Trophoblast cell (in vitro differentiated cells and primary cell): ENCODE results near the gene CADM2. TPM values are rescaled to one million over a fixed set of nuclear protein-coding genes. Genes with fewer than 3 reads are reported as not detected.
"Not testable (repeated sequence)": the region's sequence is repeated elsewhere in the genome, so short reads cannot be mapped to it uniquely, and the experiment has no call there.

Source experiments
- DNase-seq, 2 donors: peaks; one replicate each; pipeline ENCODE4 v3.0.0-alpha.2; 2016
- H2AFZ ChIP-seq: 2 replicates; pipeline ENCODE4 v1.6.1; 2013; ENCODE audit warnings: low read length, moderate library complexity, mild to moderate bottlenecking; ENCODE audit not compliant: insufficient read depth, poor library complexity
- H2AK5ac ChIP-seq: 2 replicates; pipeline ENCODE4 v1.6.1; 2013; ENCODE audit warnings: mild to moderate bottlenecking, low read length
- H2BK120ac ChIP-seq: 2 replicates; pipeline ENCODE4 v1.6.1; 2013; ENCODE audit warnings: low read length, mild to moderate bottlenecking, moderate library complexity; ENCODE audit not compliant: insufficient read depth, poor library complexity
- H2BK12ac ChIP-seq: 2 replicates; pipeline ENCODE4 v1.6.1; 2013; ENCODE audit warnings: mild to moderate bottlenecking, low read length, moderate library complexity
- H2BK5ac ChIP-seq: 2 replicates; pipeline ENCODE4 v1.6.1; 2013; ENCODE audit warnings: low read length, low read depth, moderate library complexity, mild to moderate bottlenecking; ENCODE audit not compliant: poor library complexity
- H3K14ac ChIP-seq: 2 replicates; pipeline ENCODE4 v1.6.1; 2013; ENCODE audit warnings: mild to moderate bottlenecking, low read length
- H3K18ac ChIP-seq: 2 replicates; pipeline ENCODE4 v1.6.1; 2013; ENCODE audit warnings: mild to moderate bottlenecking, low read length
- H3K23ac ChIP-seq: 2 replicates; pipeline ENCODE4 v1.6.1; 2013; ENCODE audit warnings: low read length
- H3K27ac ChIP-seq: 2 replicates; pipeline ENCODE4 v1.5.1; 2013; ENCODE audit warnings: low read depth, mild to moderate bottlenecking, inconsistent platforms, low read length, moderate library complexity
- H3K27me3 ChIP-seq: 2 replicates; pipeline ENCODE4 v1.6.1; 2013; ENCODE audit warnings: inconsistent platforms, mild to moderate bottlenecking, low read length, moderate library complexity; ENCODE audit not compliant: insufficient read depth
- H3K36me3 ChIP-seq, 2 experiments: 1 replicate in 1 of 2; 2 replicates in 1 of 2; pipeline ENCODE4 v1.6.1; 2013; ENCODE audit warnings: low read length in 2 of 2, mild to moderate bottlenecking in 2 of 2, moderate library complexity in 1 of 2; ENCODE audit not compliant: insufficient read depth in 2 of 2, control insufficient read depth in 1 of 2
- H3K4ac ChIP-seq: 2 replicates; pipeline ENCODE4 v1.6.1; 2013; ENCODE audit warnings: low read depth, mild to moderate bottlenecking, low read length, moderate library complexity
- H3K4me1 ChIP-seq, 2 experiments: 1 replicate in 1 of 2; 2 replicates in 1 of 2; pipeline ENCODE4 v1.6.1; 2013; ENCODE audit warnings: low read length in 2 of 2, mild to moderate bottlenecking in 2 of 2, moderate library complexity in 1 of 2; ENCODE audit not compliant: insufficient read depth in 2 of 2, control insufficient read depth in 1 of 2
- H3K4me2 ChIP-seq: 2 replicates; pipeline ENCODE4 v1.6.1; 2013; ENCODE audit warnings: inconsistent platforms, mild to moderate bottlenecking, low read length, moderate library complexity
- H3K4me3 ChIP-seq: 2 replicates; pipeline ENCODE4 v1.5.1; 2013; ENCODE audit warnings: mild to moderate bottlenecking, low read depth, low read length, inconsistent platforms
- H3K79me1 ChIP-seq: one replicate; pipeline ENCODE4 v1.6.1; 2013; ENCODE audit warnings: low read length
- H3K79me2 ChIP-seq: 2 replicates; pipeline ENCODE4 v1.6.1; 2013; ENCODE audit warnings: low read length, mild to moderate bottlenecking; ENCODE audit not compliant: control insufficient read depth, insufficient read depth, poor library complexity
- H3K9ac ChIP-seq: 2 replicates; pipeline ENCODE4 v1.6.1; 2013; ENCODE audit warnings: mild to moderate bottlenecking, low read length
- H3K9me3 ChIP-seq: 2 replicates; pipeline ENCODE4 v1.6.1; 2013; ENCODE audit warnings: low read depth, mild to moderate bottlenecking, control low read depth, inconsistent platforms, low read length; ENCODE audit not compliant: insufficient read depth
- H4K12ac ChIP-seq: 2 replicates; pipeline ENCODE4 v1.6.1; 2013; ENCODE audit warnings: low read depth, mild to moderate bottlenecking, low read length, moderate library complexity
- H4K8ac ChIP-seq: 2 replicates; pipeline ENCODE4 v1.6.1; 2013; ENCODE audit warnings: low read depth, mild to moderate bottlenecking, low read length, moderate library complexity
- H4K91ac ChIP-seq: one replicate; pipeline ENCODE4 v1.6.1; 2013; ENCODE audit warnings: low read depth, mild to moderate bottlenecking, low read length, moderate library complexity
- WGBS: extraction: QIAGEN DNeasy Blood & Tissue Kit; methylation state at CpG from one replicate; pipeline ENCODE4 v1.1.7; 2013; ENCODE audit warnings: missing lambda C conversion rate; ENCODE audit not compliant: insufficient read length, insufficient coverage; ENCODE audit errors: extremely low coverage; 5-methylcytosine and 5-hydroxymethylcytosine counted together
- polyA plus RNA-seq: library from polyadenylated mRNA; stranded (reverse); fragments of 200-250 nt; gene quantifications from 2 replicates; pipeline ENCODE4 v1.2.3, GENCODE V29; 2013

CADM2 gene
- 0.34 and 0.58 TPM in 2 replicates for polyA plus RNA-seq

GRCh38 chr3:84958495-84959469, at the start of gene CADM2:
CADM2 (plus strand) TSS chr3:84958989.
- Histone ChIP-seq H3K36me3 (no peaks in the 10 kb centered on the region), H3K27me3 (peaks cover 16% of the 10 kb centered on the region), H2BK120ac (no peak within 1 kb of the TSS), H3K4ac (no peak within 1 kb of the TSS), H2BK12ac (no peak within 1 kb of the TSS), H3K4me1 (peaks cover 7 to 14% of the 10 kb centered on the region in 2 experiments), H3K9ac (peak within 1 kb of the TSS; percentile 73), H3K79me1 (no peaks in the 10 kb centered on the region), H3K4me3 (peak within 1 kb of the TSS; percentile 80), H2AK5ac (no peak within 1 kb of the TSS), H3K9me3 (peaks cover 2% of the 10 kb centered on the region), H3K14ac (no peak within 1 kb of the TSS), H3K18ac (no peak within 1 kb of the TSS), H3K4me2 (peak within 1 kb of the TSS; percentile 96), H4K12ac (no peak within 1 kb of the TSS), H3K79me2 (no peaks in the 10 kb centered on the region), H4K8ac (no peak within 1 kb of the TSS), H3K27ac (no peak within 1 kb of the TSS), H3K23ac (peak within 1 kb of the TSS; percentile 42), H2AFZ (peak within 1 kb of the TSS; percentile 61), H2BK5ac (no peak within 1 kb of the TSS), H4K91ac (no peak within 1 kb of the TSS)
- DNase-seq: peak; percentile 38 to 67
- WGBS: no CpG with 5 or more reads among the region's 70 CpGs

- H3K36me3 ChIP-seq, H2BK12ac ChIP-seq, H2BK5ac ChIP-seq, H2AK5ac ChIP-seq, H4K91ac ChIP-seq, H2AFZ ChIP-seq, H4K12ac ChIP-seq, H3K79me1 ChIP-seq, H3K18ac ChIP-seq, DNase-seq, H3K4ac ChIP-seq, H3K27me3 ChIP-seq, H2BK120ac ChIP-seq, H3K9me3 ChIP-seq, H3K79me2 ChIP-seq, H3K23ac ChIP-seq, H3K4me2 ChIP-seq, H3K9ac ChIP-seq, H3K4me3 ChIP-seq, H3K27ac ChIP-seq, H3K14ac ChIP-seq, H3K4me1 ChIP-seq, H4K8ac ChIP-seq: not testable (repeated sequence)
- no CpG with 5 or more reads among the region's 33 CpGs for WGBS
Observed at GRCh38 chr3:84918592-84918991, 40.2 kb upstream of the CADM2 start.

- no peaks in the 10 kb centered on the region for H3K9me3 ChIP-seq
- H2BK12ac ChIP-seq: no peak overlapping the region
- H4K91ac ChIP-seq: no peak overlapping the region
- H3K18ac ChIP-seq: no peak overlapping the region
- H3K27me3 ChIP-seq: no peaks in the 10 kb centered on the region
- no peaks in the 10 kb centered on the region for H3K79me1 ChIP-seq
- no peak overlapping the region for H4K8ac ChIP-seq
- no CpG with 5 or more reads among the region's 3 CpGs for WGBS
- H3K4ac ChIP-seq: no peak overlapping the region
- no peak overlapping the region for H3K27ac ChIP-seq
- H2AK5ac ChIP-seq: no peak overlapping the region
- DNase-seq: no peak
- no peak overlapping the region for H2AFZ ChIP-seq
- no peak overlapping the region for H3K4me3 ChIP-seq
- no peak overlapping the region for H2BK120ac ChIP-seq
- H2BK5ac ChIP-seq: no peak overlapping the region
- H3K79me2 ChIP-seq: no peaks in the 10 kb centered on the region
- H3K4me1 ChIP-seq: no peaks in the 10 kb centered on the region
- H4K12ac ChIP-seq: no peak overlapping the region
- no peak overlapping the region for H3K9ac ChIP-seq
- H3K4me2 ChIP-seq: no peak overlapping the region
- H3K14ac ChIP-seq: no peak overlapping the region
- H3K36me3 ChIP-seq: no peaks in the 10 kb centered on the region
- H3K23ac ChIP-seq: no peak overlapping the region
Observed at GRCh38 chr3:84922682-84923081, 36.1 kb upstream of the CADM2 start.

- Histone ChIP-seq H3K23ac (no peak overlapping the region), H3K27me3 (no peaks in the 10 kb centered on the region), H3K14ac (no peak overlapping the region), H3K27ac (no peak overlapping the region), H3K9ac (no peak overlapping the region), H3K4me3 (no peak overlapping the region), H4K12ac (no peak overlapping the region), H2BK5ac (no peak overlapping the region), H2BK12ac (no peak overlapping the region), H2AFZ (no peak overlapping the region), H3K36me3 (no peaks in the 10 kb centered on the region), H4K8ac (no peak overlapping the region), H3K79me1 (no peaks in the 10 kb centered on the region), H2AK5ac (no peak overlapping the region), H3K9me3 (no peaks in the 10 kb centered on the region), H3K4ac (no peak overlapping the region), H4K91ac (no peak overlapping the region), H3K4me2 (no peak overlapping the region), H3K79me2 (no peaks in the 10 kb centered on the region), H2BK120ac (no peak overlapping the region), H3K18ac (no peak overlapping the region), H3K4me1 (no peaks in the 10 kb centered on the region)
- no CpG with 5 or more reads among the region's 1 CpG for WGBS
- DNase-seq: no peak
Observed at GRCh38 chr3:84925571-84925970, 33.2 kb upstream of the CADM2 start.
